Subcutaneous preadipocyte (primary cell): ENCODE measurements around the gene PCDHGA10. TPM values are rescaled to one million over a fixed set of nuclear protein-coding genes. Genes with fewer than 3 reads are reported as not detected.

Experiments
- total RNA-seq: library from RNA; depleted of rRNA; stranded (reverse); fragments of >200 nt; gene quantifications from 2 replicates; pipeline ENCODE4 v1.2.3, GENCODE V29; 2012

PCDHGA10 gene
- 6.8 and 7.7 TPM in 2 replicates for total RNA-seq

DNA sequence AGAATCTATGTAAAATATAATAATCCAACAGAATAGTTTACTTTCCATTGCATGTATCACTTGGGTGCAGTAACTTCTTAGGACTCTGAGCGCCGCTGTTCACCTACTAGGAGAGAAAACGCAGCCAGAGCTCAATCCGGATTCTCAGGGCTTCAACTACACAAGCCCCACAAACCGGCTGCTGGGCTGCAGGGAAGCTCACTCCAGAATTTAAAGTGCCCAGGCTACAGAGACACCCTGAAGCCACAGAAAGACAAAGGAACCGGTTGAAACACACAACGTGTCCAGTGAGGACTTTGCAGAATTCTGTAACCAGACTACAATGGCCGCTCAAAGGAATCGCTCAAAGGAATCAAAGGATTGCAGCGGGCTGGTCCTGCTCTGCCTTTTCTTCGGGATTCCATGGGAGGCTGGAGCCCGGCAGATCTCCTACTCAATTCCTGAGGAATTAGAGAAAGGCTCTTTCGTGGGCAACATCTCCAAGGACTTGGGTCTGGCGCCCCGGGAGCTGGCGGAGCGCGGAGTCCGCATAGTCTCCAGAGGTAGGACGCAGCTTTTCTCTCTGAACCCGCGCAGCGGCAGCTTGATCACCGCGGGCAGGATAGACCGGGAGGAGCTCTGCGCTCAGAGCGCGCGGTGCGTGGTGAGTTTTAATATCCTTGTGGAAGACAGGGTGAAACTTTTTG lies at the start of gene PCDHGA10:
PCDHGA10 (plus strand) TSS at position 134 of the 686 bp plus-strand sequence; CDS start at position 323, 189 bp downstream.

DNA sequence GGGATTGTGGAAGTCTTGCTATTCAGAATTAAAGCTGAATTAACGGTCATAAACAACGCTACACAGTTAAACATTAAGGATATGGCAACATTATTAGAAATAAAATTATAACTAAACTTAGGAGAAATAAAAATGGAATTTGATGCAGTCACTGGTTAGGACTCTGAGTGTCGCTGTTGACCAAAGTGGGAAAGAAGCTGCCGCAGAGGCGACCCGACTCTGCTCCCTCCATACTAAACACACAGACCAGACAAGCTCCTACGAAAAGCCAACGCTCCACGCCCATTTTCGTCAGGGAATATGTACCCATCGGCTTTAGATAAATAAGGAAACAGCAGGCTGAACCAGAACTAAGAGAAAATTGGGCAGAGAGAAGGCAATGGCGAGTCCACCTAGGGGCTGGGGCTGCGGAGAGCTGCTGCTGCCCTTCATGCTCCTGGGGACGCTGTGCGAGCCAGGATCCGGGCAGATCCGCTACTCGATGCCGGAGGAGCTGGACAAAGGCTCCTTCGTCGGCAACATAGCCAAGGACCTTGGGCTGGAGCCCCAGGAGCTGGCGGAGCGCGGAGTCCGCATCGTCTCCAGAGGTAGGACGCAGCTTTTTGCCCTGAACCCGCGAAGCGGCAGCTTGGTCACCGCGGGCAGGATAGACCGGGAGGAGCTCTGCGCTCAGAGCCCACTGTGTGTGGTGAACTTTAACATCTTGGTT lies 48.7 kb upstream of the PCDHGA10 start, which contains the start of gene PCDHGA5:
PCDHGA5 (plus strand) TSS at position 211 of the 709 bp plus-strand sequence; CDS start at position 380, 169 bp downstream.

DNA sequence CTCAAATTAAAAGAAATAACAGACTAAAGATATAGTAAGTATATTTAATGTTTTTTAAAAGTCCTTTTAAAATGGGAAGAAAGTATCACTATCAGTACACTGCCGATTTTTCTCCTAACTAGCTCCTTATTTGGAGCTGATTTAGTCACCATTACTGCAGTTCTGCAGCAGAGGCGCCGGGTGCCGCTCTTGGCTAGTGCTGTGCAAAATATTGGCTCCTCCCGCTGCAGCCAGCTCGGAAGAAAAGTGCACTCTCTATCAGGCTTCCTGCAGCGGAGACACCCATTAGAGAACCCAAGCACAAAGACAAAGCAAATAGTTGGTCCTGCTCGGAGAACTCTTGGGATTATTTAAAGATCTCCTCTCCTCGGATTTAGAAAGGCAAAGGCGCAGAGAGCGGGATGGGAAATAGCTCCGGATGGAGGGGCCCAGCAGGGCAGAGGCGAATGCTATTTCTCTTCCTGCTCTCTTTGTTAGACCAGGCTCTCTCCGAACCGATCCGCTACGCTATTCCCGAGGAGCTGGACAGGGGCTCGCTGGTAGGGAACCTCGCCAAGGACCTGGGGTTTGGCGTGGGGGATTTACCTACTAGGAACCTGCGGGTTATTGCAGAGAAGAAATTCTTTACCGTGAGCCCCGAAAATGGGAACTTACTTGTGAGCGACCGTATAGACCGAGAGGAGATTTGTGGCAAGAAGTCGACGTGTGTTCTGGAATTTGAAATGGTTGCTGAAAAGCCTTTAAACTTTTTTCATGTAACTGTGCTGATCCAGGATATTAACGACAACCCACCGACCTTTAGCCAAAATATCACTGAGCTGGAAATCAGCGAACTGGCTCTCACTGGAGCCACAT lies 42.6 kb upstream of the PCDHGA10 start, which contains the start of gene PCDHGB3:
PCDHGB3 (plus strand) TSS at position 249 of the 855 bp plus-strand sequence; CDS start at position 402, 153 bp downstream.

DNA sequence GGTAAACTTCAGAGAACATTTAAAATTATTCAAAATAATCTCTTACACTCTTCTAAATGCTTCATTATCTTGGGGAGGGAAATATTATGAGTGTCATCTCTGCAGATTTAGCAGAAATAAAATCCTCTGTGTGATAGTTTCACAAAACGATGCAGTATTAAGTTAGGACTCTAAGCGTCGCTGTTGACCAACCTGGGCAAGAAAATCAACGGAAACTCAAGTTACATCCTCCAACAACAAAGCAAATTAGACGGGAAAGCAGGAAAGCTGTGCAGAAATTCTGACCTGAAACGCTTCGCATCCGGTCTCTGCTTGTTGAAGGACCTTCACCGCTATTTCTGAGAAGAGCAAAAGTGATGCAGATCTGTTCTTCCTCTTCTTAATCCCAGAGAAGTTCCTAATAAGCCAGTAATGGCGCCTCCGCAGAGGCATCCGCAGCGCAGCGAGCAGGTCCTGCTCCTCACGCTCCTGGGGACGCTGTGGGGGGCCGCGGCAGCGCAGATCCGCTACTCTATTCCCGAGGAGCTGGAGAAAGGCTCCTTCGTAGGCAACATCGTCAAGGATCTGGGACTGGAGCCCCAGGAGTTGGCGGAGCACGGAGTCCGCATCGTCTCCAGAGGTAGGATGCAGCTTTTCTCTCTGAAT lies 39.0 kb upstream of the PCDHGA10 start, which contains the start of gene PCDHGA6:
PCDHGA6 (plus strand) TSS at position 219 of the 645 bp plus-strand sequence; CDS start at position 412, 193 bp downstream.

DNA sequence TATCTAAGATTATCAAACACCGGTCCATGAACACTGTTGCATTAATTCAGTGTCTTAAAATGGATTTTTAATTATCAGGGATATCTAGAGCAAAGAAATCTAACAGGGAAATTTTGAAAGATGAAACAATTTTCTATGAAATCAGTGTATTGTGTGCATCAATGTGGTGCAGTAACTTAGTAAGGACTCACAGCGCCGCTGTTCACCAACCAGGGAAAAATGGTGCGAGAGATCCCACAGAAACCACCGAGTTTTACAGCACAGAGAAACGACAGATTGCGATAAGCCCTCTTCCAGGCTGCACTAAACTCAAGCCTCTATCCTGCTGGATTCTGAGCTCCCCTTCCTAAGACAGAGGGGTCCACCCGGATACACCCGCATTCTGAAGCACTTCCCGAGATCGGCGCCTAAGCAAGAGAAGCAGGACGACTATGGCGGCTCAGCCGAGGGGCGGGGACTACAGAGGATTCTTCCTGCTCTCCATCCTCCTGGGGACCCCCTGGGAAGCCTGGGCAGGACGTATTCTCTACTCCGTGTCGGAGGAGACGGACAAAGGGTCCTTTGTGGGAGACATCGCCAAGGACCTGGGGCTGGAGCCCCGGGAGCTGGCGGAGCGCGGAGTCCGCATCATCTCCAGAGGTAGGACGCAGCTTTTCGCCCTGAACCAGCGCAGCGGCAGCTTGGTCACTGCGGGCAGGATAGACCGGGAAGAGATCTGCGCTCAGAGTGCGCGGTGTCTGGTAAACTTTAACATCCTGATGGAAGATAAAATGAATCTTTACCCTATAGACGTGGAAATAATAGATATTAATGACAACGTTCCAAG lies 30.1 kb upstream of the PCDHGA10 start, which contains the start of gene PCDHGA7:
PCDHGA7 (plus strand) TSS at position 274 of the 826 bp plus-strand sequence; CDS start at position 432, 158 bp downstream.

DNA sequence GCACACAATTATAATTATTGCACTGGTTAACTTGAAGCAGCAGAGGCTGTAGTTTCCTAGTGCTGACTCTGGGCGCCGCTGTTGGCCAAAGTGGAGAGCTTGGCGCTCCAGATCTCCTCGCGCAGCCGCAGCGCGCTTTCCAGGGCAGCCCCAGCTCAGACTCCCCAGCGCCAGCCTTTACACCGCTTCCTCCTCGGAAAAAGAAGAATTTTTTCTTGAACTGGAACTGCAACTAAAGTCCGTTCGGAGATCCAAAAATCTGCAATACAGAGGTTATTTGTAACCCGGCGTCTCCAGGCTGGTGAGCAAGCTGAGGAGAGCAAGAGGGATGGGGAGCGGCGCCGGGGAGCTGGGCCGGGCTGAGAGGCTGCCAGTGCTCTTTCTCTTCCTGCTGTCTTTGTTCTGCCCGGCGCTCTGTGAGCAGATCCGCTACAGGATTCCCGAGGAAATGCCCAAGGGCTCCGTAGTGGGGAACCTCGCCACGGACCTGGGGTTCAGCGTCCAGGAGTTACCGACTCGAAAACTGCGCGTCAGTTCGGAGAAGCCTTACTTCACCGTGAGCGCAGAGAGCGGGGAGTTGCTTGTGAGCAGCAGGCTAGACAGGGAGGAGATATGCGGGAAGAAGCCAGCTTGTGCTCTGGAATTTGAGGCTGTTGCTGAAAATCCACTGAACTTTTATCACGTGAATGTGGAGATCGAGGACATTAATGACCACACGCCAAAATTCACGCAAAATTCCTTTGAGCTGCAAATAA lies 25.1 kb upstream of the PCDHGA10 start, which contains the start of gene PCDHGB4:
PCDHGB4 (plus strand) TSS at position 142 of the 755 bp plus-strand sequence; CDS start at position 329, 187 bp downstream.

DNA sequence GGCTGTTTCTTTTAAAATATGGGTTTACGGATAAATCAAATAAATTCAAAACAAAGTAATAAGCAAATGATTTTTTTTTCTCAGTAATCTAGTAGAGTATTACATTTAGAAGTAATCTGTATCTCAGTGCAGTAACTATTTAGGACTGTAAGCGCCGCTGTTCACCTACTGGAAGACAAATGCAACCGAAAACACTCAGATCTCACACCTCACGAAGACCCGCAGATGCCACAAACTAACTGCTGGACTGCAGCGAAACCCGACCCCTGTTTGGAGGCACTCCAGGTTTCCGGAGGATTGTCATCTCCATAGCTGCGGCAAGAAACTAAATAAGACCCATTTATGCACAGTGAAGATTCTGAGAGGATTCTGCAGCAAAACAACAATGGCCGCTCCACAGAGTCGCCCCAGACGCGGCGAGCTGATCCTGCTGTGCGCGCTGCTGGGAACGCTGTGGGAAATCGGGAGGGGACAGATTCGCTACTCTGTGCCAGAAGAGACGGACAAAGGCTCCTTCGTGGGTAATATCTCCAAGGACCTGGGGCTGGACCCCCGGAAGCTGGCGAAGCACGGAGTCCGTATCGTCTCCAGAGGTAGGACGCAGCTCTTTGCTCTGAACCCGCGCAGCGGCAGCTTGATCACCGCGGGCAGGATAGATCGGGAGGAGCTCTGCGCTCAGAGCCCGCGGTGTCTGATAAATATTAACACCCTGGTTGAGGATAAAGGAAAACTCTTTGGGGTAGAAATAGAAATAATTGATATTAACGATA lies 20.2 kb upstream of the PCDHGA10 start, which contains the start of gene PCDHGA8:
PCDHGA8 (plus strand) TSS at position 205 of the 770 bp plus-strand sequence; CDS start at position 386, 181 bp downstream.

DNA sequence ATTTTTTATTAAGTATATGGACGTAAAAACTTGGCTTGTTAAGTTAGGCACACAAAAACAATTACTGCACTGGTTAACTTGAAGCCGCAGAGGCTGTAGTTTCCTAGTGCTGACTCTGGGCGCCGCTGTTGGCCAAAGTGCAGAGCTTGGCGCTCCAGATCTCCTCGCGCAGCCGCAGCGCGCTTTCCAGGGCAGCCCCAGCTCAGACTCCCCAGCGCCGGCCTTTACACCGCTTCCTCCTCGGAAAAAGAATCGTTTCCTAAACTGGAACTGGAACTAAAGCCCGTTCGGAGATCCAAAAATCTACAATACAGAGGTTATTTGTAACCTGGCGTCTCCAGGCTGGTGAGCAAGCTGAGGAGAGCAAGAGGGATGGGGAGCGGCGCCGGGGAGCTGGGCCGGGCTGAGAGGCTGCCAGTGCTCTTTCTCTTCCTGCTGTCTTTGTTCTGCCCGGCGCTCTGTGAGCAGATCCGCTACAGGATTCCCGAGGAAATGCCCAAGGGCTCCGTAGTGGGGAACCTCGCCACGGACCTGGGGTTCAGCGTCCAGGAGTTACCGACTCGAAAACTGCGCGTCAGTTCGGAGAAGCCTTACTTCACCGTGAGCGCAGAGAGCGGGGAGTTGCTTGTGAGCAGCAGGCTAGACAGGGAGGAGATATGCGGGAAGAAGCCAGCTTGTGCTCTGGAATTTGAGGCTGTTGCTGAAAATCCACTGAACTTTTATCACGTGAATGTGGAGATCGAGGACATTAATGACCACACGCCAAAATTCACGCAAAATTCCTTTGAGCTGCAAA lies 14.8 kb upstream of the PCDHGA10 start, which contains the start of gene PCDHGB5:
PCDHGB5 (plus strand) TSS at position 192 of the 796 bp plus-strand sequence; CDS start at position 373, 181 bp downstream.

DNA sequence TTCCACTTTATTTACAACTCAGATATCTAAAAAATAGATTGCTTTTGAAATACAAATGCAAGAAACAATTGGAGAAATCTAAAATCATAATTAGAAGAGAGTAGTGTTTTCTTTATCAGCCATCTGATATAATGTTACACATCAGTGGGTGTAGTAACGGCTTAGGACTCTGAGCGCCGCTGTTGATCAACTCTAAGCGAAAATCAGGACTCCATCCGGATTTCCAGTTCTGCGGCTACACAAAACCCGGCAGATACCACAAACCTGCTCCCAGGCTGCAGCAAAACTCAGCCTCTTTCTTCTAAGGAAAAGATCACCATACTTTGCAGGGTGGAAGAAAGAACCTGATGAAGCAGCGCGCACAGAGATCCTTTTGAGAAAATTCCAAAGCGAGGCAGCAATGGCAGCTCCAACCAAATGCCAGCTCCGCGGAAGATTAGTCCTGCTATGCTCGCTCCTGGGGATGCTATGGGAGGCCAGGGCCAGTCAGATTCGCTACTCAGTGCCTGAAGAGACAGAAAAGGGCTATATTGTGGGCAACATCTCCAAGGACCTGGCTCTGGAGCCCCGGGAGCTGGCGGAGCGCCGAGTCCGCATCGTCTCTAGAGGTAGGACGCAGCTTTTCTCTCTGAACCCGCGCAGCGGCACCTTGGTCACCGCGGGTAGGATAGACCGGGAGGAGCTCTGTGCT lies 10.1 kb upstream of the PCDHGA10 start, which contains the start of gene PCDHGA9:
PCDHGA9 (plus strand) TSS at position 226 of the 691 bp plus-strand sequence; CDS start at position 401, 175 bp downstream.

DNA sequence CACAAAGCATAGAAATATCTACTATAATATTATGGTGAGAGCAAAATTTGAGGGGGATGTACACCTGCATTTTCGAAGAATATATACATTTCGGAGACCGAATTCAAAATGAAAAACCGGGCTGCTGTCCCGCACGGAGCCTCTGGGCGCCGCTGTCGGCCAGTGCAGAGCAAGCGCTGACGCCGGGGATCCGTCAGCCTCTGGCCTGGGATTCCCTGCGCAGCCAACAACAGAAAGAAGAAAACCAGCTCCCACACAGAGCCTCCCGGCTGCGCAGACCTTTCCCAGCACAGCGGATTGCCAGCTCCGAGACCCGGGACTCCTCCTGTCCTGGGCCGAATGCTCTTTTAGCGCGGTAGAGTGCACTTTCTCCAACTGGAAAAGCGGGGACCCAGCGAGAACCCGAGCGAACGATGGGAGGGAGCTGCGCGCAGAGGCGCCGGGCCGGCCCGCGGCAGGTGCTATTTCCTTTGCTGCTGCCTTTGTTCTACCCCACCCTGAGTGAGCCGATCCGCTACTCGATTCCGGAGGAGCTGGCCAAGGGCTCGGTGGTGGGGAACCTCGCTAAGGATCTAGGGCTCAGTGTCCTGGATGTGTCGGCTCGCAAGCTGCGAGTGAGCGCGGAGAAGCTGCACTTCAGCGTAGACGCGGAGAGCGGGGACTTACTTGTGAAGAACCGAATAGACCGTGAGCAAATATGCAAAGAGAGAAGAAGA lies 4.8 kb upstream of the PCDHGA10 start, which contains the start of gene PCDHGB6:
PCDHGB6 (plus strand) TSS at position 232 of the 716 bp plus-strand sequence; CDS start at position 414, 182 bp downstream.

DNA sequence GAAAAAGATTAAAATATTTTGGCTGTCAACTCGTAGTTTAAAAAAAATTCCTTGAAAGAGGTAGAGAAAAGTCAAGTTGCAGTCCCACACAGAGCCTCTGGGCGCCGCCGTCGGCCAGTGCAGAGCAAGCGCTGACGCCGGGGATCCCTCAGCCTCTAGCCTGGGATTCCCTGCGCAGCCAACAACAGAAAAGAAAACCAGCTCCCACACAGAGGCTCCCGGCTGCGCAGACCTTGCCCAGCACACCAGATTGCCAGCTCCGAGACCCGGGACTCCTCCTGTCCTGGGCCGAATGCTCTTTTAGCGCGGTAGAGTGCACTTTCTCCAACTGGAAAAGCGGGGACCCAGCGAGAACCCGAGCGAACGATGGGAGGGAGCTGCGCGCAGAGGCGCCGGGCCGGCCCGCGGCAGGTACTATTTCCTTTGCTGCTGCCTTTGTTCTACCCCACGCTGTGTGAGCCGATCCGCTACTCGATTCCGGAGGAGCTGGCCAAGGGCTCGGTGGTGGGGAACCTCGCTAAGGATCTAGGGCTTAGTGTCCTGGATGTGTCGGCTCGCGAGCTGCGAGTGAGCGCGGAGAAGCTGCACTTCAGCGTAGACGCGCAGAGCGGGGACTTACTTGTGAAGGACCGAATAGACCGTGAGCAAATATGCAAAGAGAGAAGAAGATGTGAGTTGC lies 4.8 kb downstream of the PCDHGA10 start, which contains the start of gene PCDHGB7:
PCDHGB7 (plus strand) TSS at position 184 of the 679 bp plus-strand sequence; CDS start at position 367, 183 bp downstream.

DNA sequence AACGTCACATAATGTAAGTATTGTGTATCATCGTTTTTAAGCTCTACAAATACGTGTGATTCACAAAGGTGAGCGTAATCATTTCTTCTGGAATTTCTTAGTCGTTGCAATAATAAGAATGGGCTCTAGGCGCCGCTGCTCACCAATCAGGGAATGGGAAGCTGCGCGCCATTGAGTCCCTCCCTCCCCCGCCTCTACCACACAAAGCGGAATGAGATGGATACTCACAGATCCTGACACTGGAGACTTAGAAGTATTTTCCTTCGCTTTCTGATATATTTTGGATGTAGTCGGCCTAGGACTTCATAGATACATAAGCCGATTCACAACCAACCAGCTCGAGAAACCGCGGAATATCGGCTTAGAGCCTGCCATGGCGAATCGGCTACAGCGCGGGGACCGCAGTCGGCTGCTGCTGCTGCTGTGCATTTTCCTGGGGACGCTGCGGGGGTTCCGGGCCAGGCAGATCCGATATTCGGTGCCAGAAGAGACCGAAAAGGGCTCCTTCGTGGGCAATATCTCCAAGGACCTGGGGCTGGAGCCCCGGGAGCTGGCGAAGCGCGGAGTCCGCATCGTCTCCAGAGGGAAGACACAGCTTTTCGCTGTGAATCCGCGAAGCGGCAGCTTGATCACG lies 8.2 kb downstream of the PCDHGA10 start, which contains the start of gene PCDHGA11:
PCDHGA11 (plus strand) TSS at position 197 of the 634 bp plus-strand sequence; CDS start at position 374, 177 bp downstream.

DNA sequence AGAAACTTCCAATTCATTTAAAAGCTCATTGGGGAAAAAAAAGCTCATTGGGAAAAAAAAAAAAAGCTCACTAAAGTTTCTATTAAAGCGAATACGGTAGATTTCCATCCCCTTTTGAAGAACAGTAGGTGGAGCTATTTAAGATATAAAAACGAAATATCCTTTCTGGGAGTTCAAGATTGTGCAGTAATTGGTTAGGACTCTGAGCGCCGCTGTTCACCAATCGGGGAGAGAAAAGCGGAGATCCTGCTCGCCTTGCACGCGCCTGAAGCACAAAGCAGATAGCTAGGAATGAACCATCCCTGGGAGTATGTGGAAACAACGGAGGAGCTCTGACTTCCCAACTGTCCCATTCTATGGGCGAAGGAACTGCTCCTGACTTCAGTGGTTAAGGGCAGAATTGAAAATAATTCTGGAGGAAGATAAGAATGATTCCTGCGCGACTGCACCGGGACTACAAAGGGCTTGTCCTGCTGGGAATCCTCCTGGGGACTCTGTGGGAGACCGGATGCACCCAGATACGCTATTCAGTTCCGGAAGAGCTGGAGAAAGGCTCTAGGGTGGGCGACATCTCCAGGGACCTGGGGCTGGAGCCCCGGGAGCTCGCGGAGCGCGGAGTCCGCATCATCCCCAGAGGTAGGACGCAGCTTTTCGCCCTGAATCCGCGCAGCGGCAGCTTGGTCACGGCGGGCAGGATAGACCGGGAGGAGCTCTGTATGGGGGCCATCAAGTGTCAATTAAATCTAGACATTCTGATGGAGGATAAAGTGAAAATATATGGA lies 17.7 kb downstream of the PCDHGA10 start, which contains the start of gene PCDHGA12:
PCDHGA12 (plus strand) TSS at position 176 of the 782 bp plus-strand sequence; CDS start at position 429, 253 bp downstream.

